ENCODE results near the gene SDCCAG8. TPM values are rescaled to one million over a fixed set of nuclear protein-coding genes. Genes with fewer than 3 reads are reported as not detected.

The SDCCAG8 gene
- total RNA-seq, 4 donors from 2014 or later: 17.5 to 37.6 (median 21.7) TPM

GRCh38 chr1:243514927-243515326, 259.1 kb downstream of the SDCCAG8 start:
- WGBS, 2 donors: 84 to 92% methylated on average over 1 of the region's 1 CpG

GRCh38 chr1:243520831-243521230, 265.0 kb downstream of the SDCCAG8 start:
- Histone ChIP-seq H3K4me1 (peaks cover 0 to 10% (median 3%) of the 10 kb centered on the region in 3 donors), H3K27ac (no peak overlapping the region), H3K36me3 (no peaks in the 10 kb centered on the region), H3K9me3 (peaks cover 0 to 5% (median 0%) of the 10 kb centered on the region in 3 donors), H3K4me3 (no peak overlapping the region), H3K27me3 (no peaks in the 10 kb centered on the region)
- 89 to 93% methylated on average over 1 of the region's 1 CpG for WGBS, 2 donors
- intact Hi-C loops (cut with DNase I): no loop called here
- TF ChIP-seq POLR2A (IDR thresholded peaks at IDR 0.05): no peak
- no peak for TF ChIP-seq CTCF (IDR thresholded peaks at IDR 0.05)
- DNase-seq: no peak

More at GRCh38 chr1:243514927-243515326, 259.1 kb downstream of the SDCCAG8 start:
- H3K4me3 ChIP-seq: no peak overlapping the region
- peaks cover 0 to 14% (median 0%) of the 10 kb centered on the region in 3 donors for H3K36me3 ChIP-seq
- DNase-seq: no peak
- no peak overlapping the region for H3K27ac ChIP-seq
- H3K4me1 ChIP-seq: no peaks in the 10 kb centered on the region
- no peak for TF ChIP-seq POLR2A (IDR thresholded peaks at IDR 0.05)
- TF ChIP-seq CTCF (IDR thresholded peaks at IDR 0.05): no peak
- H3K9me3 ChIP-seq: peaks cover 0 to 5% (median 0%) of the 10 kb centered on the region in 3 donors
- no peaks in the 10 kb centered on the region for H3K27me3 ChIP-seq
- intact Hi-C loops (cut with DNase I): no loop called here

GRCh38 chr1:243523766-243524165, 267.9 kb downstream of the SDCCAG8 start:
- no peaks in the 10 kb centered on the region for H3K9me3 ChIP-seq
- TF ChIP-seq POLR2A (IDR thresholded peaks at IDR 0.05) (no peak), CTCF (IDR thresholded peaks at IDR 0.05) (no peak)
- WGBS, 2 donors: 93 to 94% methylated on average over 5 of the region's 5 CpGs
- H3K4me3 ChIP-seq: no peak overlapping the region
- H3K36me3 ChIP-seq: no peaks in the 10 kb centered on the region
- DNase-seq: no peak
- H3K27me3 ChIP-seq: no peaks in the 10 kb centered on the region
- intact Hi-C loops (cut with DNase I): no loop called here
- H3K27ac ChIP-seq: no peak overlapping the region
- peaks cover 0 to 10% (median 3%) of the 10 kb centered on the region in 3 donors for H3K4me1 ChIP-seq

- intact Hi-C loops (cut with DNase I): no loop called here
- peaks cover 0 to 10% (median 3%) of the 10 kb centered on the region in 3 donors for H3K4me1 ChIP-seq
- WGBS, 2 donors: 25 to 34% methylated on average over 2 of the region's 2 CpGs
- H3K27ac ChIP-seq: no peak overlapping the region
- no peak for TF ChIP-seq POLR2A (IDR thresholded peaks at IDR 0.05)
- no peak for TF ChIP-seq CTCF (IDR thresholded peaks at IDR 0.05)
- no peak for DNase-seq
- no peaks in the 10 kb centered on the region for H3K36me3 ChIP-seq
- H3K4me3 ChIP-seq: no peak overlapping the region
- no peaks in the 10 kb centered on the region for H3K27me3 ChIP-seq
- H3K9me3 ChIP-seq: no peaks in the 10 kb centered on the region
Observed at GRCh38 chr1:243525085-243525487, 269.2 kb downstream of the SDCCAG8 start.

- intact Hi-C loops (cut with DNase I): no loop called here
- H3K36me3 ChIP-seq: no peaks in the 10 kb centered on the region
- H3K9me3 ChIP-seq: no peaks in the 10 kb centered on the region
- no peak for DNase-seq
- H3K4me1 ChIP-seq: peaks cover 0 to 10% (median 3%) of the 10 kb centered on the region in 3 donors
- H3K4me3 ChIP-seq: no peak overlapping the region
- 89 to 94% methylated on average over 5 to 7 of the region's 7 CpGs for WGBS, 2 donors
- no peak overlapping the region for H3K27ac ChIP-seq
- TF ChIP-seq POLR2A (IDR thresholded peaks at IDR 0.05): no peak
- no peak for TF ChIP-seq CTCF (IDR thresholded peaks at IDR 0.05)
- no peaks in the 10 kb centered on the region for H3K27me3 ChIP-seq
Observed at GRCh38 chr1:243526180-243526579, 270.3 kb downstream of the SDCCAG8 start.

Data from esophagus squamous epithelium (tissue), 5 donors.